Breast epithelium (tissue), 3 donors: ENCODE measurements around the gene TMEM169.

Experiments
- POLR2A ChIP-seq: fragments of 450-650 bp; IDR thresholded peaks from one replicate; pipeline ENCODE4 v1.6.1; 2016; ENCODE audit warnings: antibody characterized with exemption, mild to moderate bottlenecking, moderate library complexity
- TF ChIP-seq, protein P1 (sequence below), 3 donors: fragments of 450-650 bp; IDR thresholded peaks; one replicate each; pipeline ENCODE4 v1.5.1; 2016 to 2017; ENCODE audit warnings: antibody characterized with exemption in 3 of 3, mild to moderate bottlenecking in 3 of 3, moderate library complexity in 3 of 3

- TF ChIP-seq, protein P1, sequence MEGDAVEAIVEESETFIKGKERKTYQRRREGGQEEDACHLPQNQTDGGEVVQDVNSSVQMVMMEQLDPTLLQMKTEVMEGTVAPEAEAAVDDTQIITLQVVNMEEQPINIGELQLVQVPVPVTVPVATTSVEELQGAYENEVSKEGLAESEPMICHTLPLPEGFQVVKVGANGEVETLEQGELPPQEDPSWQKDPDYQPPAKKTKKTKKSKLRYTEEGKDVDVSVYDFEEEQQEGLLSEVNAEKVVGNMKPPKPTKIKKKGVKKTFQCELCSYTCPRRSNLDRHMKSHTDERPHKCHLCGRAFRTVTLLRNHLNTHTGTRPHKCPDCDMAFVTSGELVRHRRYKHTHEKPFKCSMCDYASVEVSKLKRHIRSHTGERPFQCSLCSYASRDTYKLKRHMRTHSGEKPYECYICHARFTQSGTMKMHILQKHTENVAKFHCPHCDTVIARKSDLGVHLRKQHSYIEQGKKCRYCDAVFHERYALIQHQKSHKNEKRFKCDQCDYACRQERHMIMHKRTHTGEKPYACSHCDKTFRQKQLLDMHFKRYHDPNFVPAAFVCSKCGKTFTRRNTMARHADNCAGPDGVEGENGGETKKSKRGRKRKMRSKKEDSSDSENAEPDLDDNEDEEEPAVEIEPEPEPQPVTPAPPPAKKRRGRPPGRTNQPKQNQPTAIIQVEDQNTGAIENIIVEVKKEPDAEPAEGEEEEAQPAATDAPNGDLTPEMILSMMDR (IDR thresholded peaks at IDR 0.05), result no peak
- TF ChIP-seq POLR2A, result no peak
These were observed 31.2 kb downstream of the TMEM169 start for GRCh38 chr2:216112926-216113325.
